PC-3 (cell line): ENCODE measurements around the gene RERE. TPM values are rescaled to one million over a fixed set of nuclear protein-coding genes. Genes with fewer than 3 reads are reported as not detected.

ENCODE experiments used
- ATAC-seq: fragments of 200-7000 bp; cut with Tn5 transposase; 2 replicates; pipeline ENCODE4 v1.9.1; 2020; ENCODE audit warnings: mild to moderate bottlenecking, moderate library complexity
- BruUV-seq: library from RNA; stranded (reverse); fragments of 400-500 nt; replicated peaks from 2 replicates; lab custom pipeline; 2021; lab: Mats Ljungman, UMichigan
- CTCF ChIA-PET: fragments of 300-600 bp; sonication (Branson Sonifier 250); formaldehyde crosslinking; loops from one replicate; lab custom pipeline; 2022; ENCODE audit warnings: antibody characterized with exemption; lab: Charles Lee
- POLR2A ChIA-PET: fragments of 300-600 bp; sonication (Branson Sonifier 250); formaldehyde crosslinking; loops from one replicate; lab custom pipeline; 2022; ENCODE audit warnings: antibody characterized with exemption; ENCODE audit not compliant: unreplicated experiment; lab: Charles Lee
- DNase-seq: peaks from one replicate; pipeline ENCODE4 v3.0.0-alpha.2; 2015
- H2AFZ ChIP-seq: fragments of 300-600 bp; sonication (generic); 2 replicates; pipeline ENCODE4 v1.6.0; 2016; ENCODE audit warnings: antibody characterized with exemption, low read length
- H3F3A ChIP-seq: fragments of 300-600 bp; sonication (generic); one replicate; pipeline ENCODE4 v1.6.0; 2017; ENCODE audit warnings: antibody characterized with exemption, low read length, control low read depth, mild to moderate bottlenecking; ENCODE audit not compliant: unreplicated experiment
- H3K27ac ChIP-seq: fragments of 300-600 bp; sonication (generic); 2 replicates; pipeline ENCODE4 v1.5.1; 2016; ENCODE audit warnings: mild to moderate bottlenecking, low read length
- H3K27me3 ChIP-seq: fragments of 300-600 bp; sonication (generic); 2 replicates; pipeline ENCODE4 v1.6.1; 2016; ENCODE audit warnings: low read length, mixed read lengths
- H3K36me3 ChIP-seq: fragments of 300-600 bp; sonication (generic); 2 replicates; pipeline ENCODE4 v1.6.1; 2016; ENCODE audit warnings: low read depth, mixed run types, low read length, mixed read lengths
- H3K4me1 ChIP-seq: fragments of 300-600 bp; sonication (generic); 2 replicates; pipeline ENCODE4 v1.5.1; 2016; ENCODE audit warnings: low read length; ENCODE audit not compliant: insufficient read depth
- H3K4me2 ChIP-seq: fragments of 300-600 bp; sonication (generic); 2 replicates; pipeline ENCODE4 v1.6.0; 2016; ENCODE audit warnings: low read length
- H3K4me3 ChIP-seq: fragments of 300-600 bp; sonication (generic); 2 replicates; pipeline ENCODE4 v1.5.1; 2016; ENCODE audit warnings: mild to moderate bottlenecking, low read length, mixed read lengths
- H3K79me2 ChIP-seq: fragments of 300-600 bp; sonication (generic); 2 replicates; pipeline ENCODE4 v1.6.1; 2017; ENCODE audit warnings: low read length, mixed read lengths
- H3K9ac ChIP-seq: fragments of 300-600 bp; sonication (generic); 2 replicates; pipeline ENCODE4 v1.6.0; 2016; ENCODE audit warnings: mild to moderate bottlenecking, low read length
- H3K9me2 ChIP-seq: fragments of 300-600 bp; sonication (generic); replicated peaks from 2 replicates; pipeline ENCODE4 v1.6.1; 2016; ENCODE audit warnings: mixed run types, low read length, mixed read lengths
- H3K9me3 ChIP-seq: fragments of 300-600 bp; sonication (generic); 2 replicates; pipeline ENCODE4 v1.6.1; 2016; ENCODE audit warnings: low read length, mixed read lengths
- H4K20me1 ChIP-seq: fragments of 300-600 bp; sonication (generic); 2 replicates; pipeline ENCODE4 v1.6.1; 2016; ENCODE audit warnings: low read length, mixed read lengths
- EZH2 ChIP-seq: fragments of 300-600 bp; sonication (generic); IDR thresholded peaks from one replicate; pipeline ENCODE4 v1.6.1; 2017; ENCODE audit warnings: antibody characterized with exemption, mild to moderate bottlenecking, low read length; ENCODE audit not compliant: unreplicated experiment
- EZH2phosphoT487 ChIP-seq: fragments of 300-600 bp; sonication (generic); IDR thresholded peaks from 2 replicates; pipeline ENCODE4 v1.6.1; 2018; ENCODE audit warnings: mild to moderate bottlenecking, antibody characterized with exemption, low read length, borderline replicate concordance
- intact Hi-C: fragments of 100-400 bp; cut with micrococcal nuclease; formaldehyde crosslinking; loops from 2 replicates; pipeline ENCODE4 v1.9.0; 2023
- total RNA-seq: library from RNA; depleted of rRNA; stranded (reverse); fragments of >200 nt; gene quantifications from 2 replicates; pipeline ENCODE4 v1.2.3, GENCODE V29; 2014
- TF ChIP-seq, protein P1 (sequence below): fragments of 300-600 bp; sonication (generic); conservative IDR thresholded peaks from 2 replicates; pipeline ENCODE4 v1.5.1; 2017; ENCODE audit warnings: antibody characterized with exemption, low read depth, mild to moderate bottlenecking, low read length

Gene RERE
- total RNA-seq, 1 experiment from 2014 or later: 24.2 TPM

DNA sequence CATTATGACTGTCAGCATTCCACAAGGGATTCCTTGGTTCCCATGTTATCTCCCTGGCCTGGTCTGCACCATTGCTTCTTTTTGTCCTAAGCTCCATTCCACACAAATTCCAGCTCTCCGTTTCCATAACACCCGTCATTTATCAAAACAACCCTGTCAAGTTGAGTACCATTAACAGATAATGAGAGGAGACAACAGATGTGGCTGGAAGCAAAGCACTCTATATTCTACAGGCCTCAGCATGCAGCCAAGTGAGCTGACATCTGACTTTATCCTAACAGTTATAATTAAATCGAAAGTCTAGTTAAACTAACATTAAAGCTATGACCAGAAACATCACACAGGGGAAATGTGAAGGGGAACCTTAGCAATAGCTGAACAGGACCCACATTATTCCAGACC is 110.4 kb downstream of the RERE start:
- TF ChIP-seq EZH2: no peak
- no peak for TF ChIP-seq EZH2phosphoT487
- TF ChIP-seq, protein P1, sequence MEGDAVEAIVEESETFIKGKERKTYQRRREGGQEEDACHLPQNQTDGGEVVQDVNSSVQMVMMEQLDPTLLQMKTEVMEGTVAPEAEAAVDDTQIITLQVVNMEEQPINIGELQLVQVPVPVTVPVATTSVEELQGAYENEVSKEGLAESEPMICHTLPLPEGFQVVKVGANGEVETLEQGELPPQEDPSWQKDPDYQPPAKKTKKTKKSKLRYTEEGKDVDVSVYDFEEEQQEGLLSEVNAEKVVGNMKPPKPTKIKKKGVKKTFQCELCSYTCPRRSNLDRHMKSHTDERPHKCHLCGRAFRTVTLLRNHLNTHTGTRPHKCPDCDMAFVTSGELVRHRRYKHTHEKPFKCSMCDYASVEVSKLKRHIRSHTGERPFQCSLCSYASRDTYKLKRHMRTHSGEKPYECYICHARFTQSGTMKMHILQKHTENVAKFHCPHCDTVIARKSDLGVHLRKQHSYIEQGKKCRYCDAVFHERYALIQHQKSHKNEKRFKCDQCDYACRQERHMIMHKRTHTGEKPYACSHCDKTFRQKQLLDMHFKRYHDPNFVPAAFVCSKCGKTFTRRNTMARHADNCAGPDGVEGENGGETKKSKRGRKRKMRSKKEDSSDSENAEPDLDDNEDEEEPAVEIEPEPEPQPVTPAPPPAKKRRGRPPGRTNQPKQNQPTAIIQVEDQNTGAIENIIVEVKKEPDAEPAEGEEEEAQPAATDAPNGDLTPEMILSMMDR: no peak
- Histone ChIP-seq H3K27me3 (no peaks in the 10 kb centered on the region), H3F3A (peaks cover 7% of the 10 kb centered on the region), H3K79me2 (peaks cover 33% of the 10 kb centered on the region), H3K4me3 (no peak overlapping the region), H3K4me2 (no peak overlapping the region), H3K36me3 (no peaks in the 10 kb centered on the region), H2AFZ (no peak overlapping the region), H3K4me1 (peaks cover 31% of the 10 kb centered on the region), H3K9me2 (no peaks in the 10 kb centered on the region), H3K9me3 (no peaks in the 10 kb centered on the region), H4K20me1 (no peaks in the 10 kb centered on the region), H3K27ac (no peak overlapping the region), H3K9ac (no peak overlapping the region)
- intact Hi-C loops: no loop called here
- CTCF ChIA-PET: no interaction called here
- no TSS peak for BruUV-seq
- POLR2A ChIA-PET: no interaction called here
- ATAC-seq: no peak
- no peak for DNase-seq

DNA sequence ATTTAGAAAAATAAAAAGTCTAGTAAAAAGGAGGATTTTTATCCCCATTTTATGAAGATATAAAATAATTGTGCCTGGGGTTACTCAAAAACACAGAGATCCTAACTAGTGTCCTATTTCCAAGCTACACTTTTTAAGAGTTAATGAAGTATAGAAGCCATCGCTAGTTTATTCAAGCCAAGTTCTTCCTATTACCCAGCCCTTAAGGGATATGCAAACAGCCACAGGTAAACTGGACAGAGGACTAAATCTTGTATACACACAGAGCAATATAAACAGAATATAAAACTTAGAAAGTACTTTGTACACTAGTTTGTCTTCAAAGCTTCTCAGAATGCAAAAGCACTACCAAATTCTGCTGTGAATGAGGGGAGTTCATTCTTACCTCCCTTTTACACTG is 111.1 kb downstream of the RERE start:
- ATAC-seq (no peak), DNase-seq (no peak)
- Histone ChIP-seq H3K4me2 (no peak overlapping the region), H3K27ac (no peak overlapping the region), H3K4me3 (no peak overlapping the region), H3K9me3 (no peaks in the 10 kb centered on the region), H2AFZ (no peak overlapping the region), H3K27me3 (no peaks in the 10 kb centered on the region), H4K20me1 (no peaks in the 10 kb centered on the region), H3K79me2 (peaks cover 34% of the 10 kb centered on the region), H3K9ac (no peak overlapping the region), H3F3A (peaks cover 7% of the 10 kb centered on the region), H3K36me3 (no peaks in the 10 kb centered on the region), H3K4me1 (peaks cover 29% of the 10 kb centered on the region), H3K9me2 (no peaks in the 10 kb centered on the region)
- ChIA-PET POLR2A (no interaction called here), CTCF (no interaction called here)
- BruUV-seq: no TSS peak
- no peak for TF ChIP-seq EZH2phosphoT487
- TF ChIP-seq EZH2: no peak
- TF ChIP-seq, protein P1: no peak
- intact Hi-C loops: no loop called here

DNA sequence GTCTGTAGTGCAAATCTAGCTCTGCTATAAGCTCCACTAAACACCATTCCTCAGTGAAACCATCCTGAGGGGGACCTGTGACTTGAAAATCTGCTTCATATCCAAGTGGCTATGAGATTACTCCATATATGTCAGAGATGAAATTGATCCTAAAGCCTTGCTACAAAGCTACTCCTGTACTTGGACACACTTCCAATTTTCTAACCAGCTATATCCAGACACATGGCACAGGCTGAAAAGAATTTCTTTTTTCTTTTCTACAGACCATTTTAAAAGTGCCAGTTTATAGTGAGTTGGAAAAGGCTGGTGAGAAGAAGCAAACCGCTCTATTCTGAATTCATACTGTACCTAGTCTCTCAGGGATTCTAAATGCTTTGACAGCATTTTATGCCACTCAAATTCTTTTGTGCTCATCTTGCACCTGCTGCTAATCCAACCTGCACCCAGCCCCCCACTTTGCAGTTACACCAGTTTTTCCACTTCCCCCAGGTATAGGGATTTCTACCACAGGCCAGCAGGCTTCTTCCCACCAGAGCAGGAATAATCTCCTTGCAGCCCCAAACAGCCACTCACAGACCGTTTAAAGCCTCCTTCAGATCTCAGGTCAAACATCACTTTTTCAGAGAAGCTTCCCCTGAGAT is 112.5 kb downstream of the RERE start:
- Histone ChIP-seq H3K4me3 (no peak overlapping the region), H3F3A (peaks cover 8% of the 10 kb centered on the region), H3K79me2 (peaks cover 41% of the 10 kb centered on the region), H4K20me1 (0 out of 2 replicates have a peak, but pooled peaks cover 8% of the 10 kb centered on the region), H3K27ac (no peak overlapping the region), H3K9me3 (no peaks in the 10 kb centered on the region), H3K36me3 (no peaks in the 10 kb centered on the region), H3K4me1 (peaks cover 36% of the 10 kb centered on the region), H3K9ac (no peak overlapping the region), H3K4me2 (peak overlapping the region; percentile 27; the same call in 1 of the 2 replicates), H3K9me2 (no peaks in the 10 kb centered on the region), H2AFZ (no peak overlapping the region), H3K27me3 (no peaks in the 10 kb centered on the region)
- intact Hi-C loops: loop anchor here (5.0 kb wide), 3 partner anchors 43 to 283 kb away; no protein-coding TSS in a partner anchor
- no TSS peak for BruUV-seq
- DNase-seq (peak; percentile 46), ATAC-seq (no peak)
- ChIA-PET POLR2A (no interaction called here), CTCF (no interaction called here)
- TF ChIP-seq, protein P1: no peak
- TF ChIP-seq EZH2 (no peak), EZH2phosphoT487 (no peak)
